ENCODE data around the gene DPH7.
"Not testable (repeated sequence)": the region's sequence is repeated elsewhere in the genome, so short reads cannot be mapped to it uniquely, and the experiment has no call there.

DPH7 gene

GRCh38 chr9:137606734-137607138 is 28.0 kb upstream of the DPH7 start:
- H3K4me3 ChIP-seq (ENCODE audit: low read depth, low read length): no peak overlapping the region

- peak overlapping the region; percentile 50 for H3K4me3 ChIP-seq (ENCODE audit: low read depth, low read length)
These were observed 27.4 kb upstream of the DPH7 start for GRCh38 chr9:137606005-137606621.

GRCh38 chr9:137605121-137606004 is 26.6 kb upstream of the DPH7 start, which contains the start of gene ARRDC1:
Gene ARRDC1, plus strand, starts transcription at chr9:137605686. Its CDS starts 32 bp downstream, at chr9:137605718.
- peak within 1 kb of the TSS; percentile 50 for H3K4me3 ChIP-seq (ENCODE audit: low read depth, low read length)

GRCh38 chr9:137604345-137605086 is 25.8 kb upstream of the DPH7 start:
- no peak overlapping the region for H3K4me3 ChIP-seq (ENCODE audit: low read depth, low read length)

GRCh38 chr9:137603879-137604278 is 25.2 kb upstream of the DPH7 start:
- H3K4me3 ChIP-seq (ENCODE audit: low read depth, low read length): no peak overlapping the region

- no peak overlapping the region for H3K4me3 ChIP-seq (ENCODE audit: low read depth, low read length)
These were observed 23.9 kb upstream of the DPH7 start for GRCh38 chr9:137602661-137603060.

- no peak overlapping the region for H3K4me3 ChIP-seq (ENCODE audit: low read depth, low read length)
These were observed 20.2 kb upstream of the DPH7 start for GRCh38 chr9:137598943-137599342.

GRCh38 chr9:137596577-137596976 is 17.9 kb upstream of the DPH7 start:
- H3K4me3 ChIP-seq (ENCODE audit: low read depth, low read length): not testable (repeated sequence)

GRCh38 chr9:137593176-137593575 is 14.5 kb upstream of the DPH7 start:
- H3K4me3 ChIP-seq (ENCODE audit: low read depth, low read length): no peak overlapping the region

- no peak overlapping the region for H3K4me3 ChIP-seq (ENCODE audit: low read depth, low read length)
These were observed 14.0 kb upstream of the DPH7 start for GRCh38 chr9:137592767-137593166.

- peak within 1 kb of the TSS; percentile 72 for H3K4me3 ChIP-seq (ENCODE audit: low read depth, low read length)
These were observed 12.0 kb upstream of the DPH7 start, which contains the start of gene ZMYND19 for GRCh38 chr9:137590469-137591383. Gene ZMYND19, minus strand, starts transcription at chr9:137590512. Its CDS starts 249 bp downstream, at chr9:137590263.

GRCh38 chr9:137590123-137590468 is 11.4 kb upstream of the DPH7 start:
- peak overlapping the region; percentile 68 for H3K4me3 ChIP-seq (ENCODE audit: low read depth, low read length)

GRCh38 chr9:137589441-137590122 is 10.9 kb upstream of the DPH7 start:
- peak overlapping the region; percentile 68 for H3K4me3 ChIP-seq (ENCODE audit: low read depth, low read length)

GRCh38 chr9:137588891-137589290 is 10.2 kb upstream of the DPH7 start:
- no peak overlapping the region for H3K4me3 ChIP-seq (ENCODE audit: low read depth, low read length)

GRCh38 chr9:137588311-137588710 is 9.6 kb upstream of the DPH7 start:
- no peak overlapping the region for H3K4me3 ChIP-seq (ENCODE audit: low read depth, low read length)

GRCh38 chr9:137586854-137587253 is 8.1 kb upstream of the DPH7 start:
- no peak overlapping the region for H3K4me3 ChIP-seq (ENCODE audit: low read depth, low read length)

GRCh38 chr9:137583957-137584356 is 5.2 kb upstream of the DPH7 start:
- no peak overlapping the region for H3K4me3 ChIP-seq (ENCODE audit: low read depth, low read length)

GRCh38 chr9:137583347-137583746 is 4.6 kb upstream of the DPH7 start:
- H3K4me3 ChIP-seq (ENCODE audit: low read depth, low read length): no peak overlapping the region

- no peak overlapping the region for H3K4me3 ChIP-seq (ENCODE audit: low read depth, low read length)
These were observed 3.6 kb upstream of the DPH7 start for GRCh38 chr9:137582286-137582860.
